AG08396 (cell line): ENCODE data around the gene TSC22D3.

Experiments
- DNase-seq: peaks from one replicate; pipeline ENCODE4 v3.0.0; 2012; ENCODE audit warnings: low spot score, mixed read lengths

Gene TSC22D3

GRCh38 chrX:107730991-107731766 is 44.4 kb downstream of the TSC22D3 start:
- DNase-seq, result no peak

- DNase-seq, result no peak
Observed at GRCh38 chrX:107730298-107730655, 45.3 kb downstream of the TSC22D3 start.

GRCh38 chrX:107729558-107730297 is 45.9 kb downstream of the TSC22D3 start:
- no peak for DNase-seq

- no peak for DNase-seq
Observed at GRCh38 chrX:107728371-107729099, 47.1 kb downstream of the TSC22D3 start.

- DNase-seq, result no peak
Observed at GRCh38 chrX:107726816-107727534, 48.6 kb downstream of the TSC22D3 start.

- DNase-seq, result no peak
Observed at GRCh38 chrX:107725761-107726555, 49.6 kb downstream of the TSC22D3 start.

GRCh38 chrX:107724653-107725052 is 50.9 kb downstream of the TSC22D3 start:
- DNase-seq, result no peak

- DNase-seq, result no peak
Observed at GRCh38 chrX:107723511-107723910, 52.1 kb downstream of the TSC22D3 start.

- DNase-seq, result no peak
Observed at GRCh38 chrX:107721966-107722707, 53.5 kb downstream of the TSC22D3 start.

GRCh38 chrX:107721318-107721717 is 54.3 kb downstream of the TSC22D3 start:
- DNase-seq, result no peak

GRCh38 chrX:107718156-107718621 is 57.4 kb downstream of the TSC22D3 start:
- peak; percentile 77 for DNase-seq

- DNase-seq, result peak; percentile 65
Observed at GRCh38 chrX:107716816-107717700, 58.5 kb downstream of the TSC22D3 start.

GRCh38 chrX:107716118-107716684 is 59.4 kb downstream of the TSC22D3 start:
- DNase-seq, result peak; percentile 57

- peak; percentile 36 for DNase-seq
Observed at GRCh38 chrX:107715331-107716117, 60.1 kb downstream of the TSC22D3 start.

GRCh38 chrX:107714206-107714891 is 61.2 kb downstream of the TSC22D3 start:
- DNase-seq, result no peak

- DNase-seq, result no peak
Observed at GRCh38 chrX:107713543-107714205, 61.9 kb downstream of the TSC22D3 start.

- no peak for DNase-seq
Observed at GRCh38 chrX:107713203-107713542, 62.4 kb downstream of the TSC22D3 start.
